ENCODE results near the gene SLC26A2.

DNA sequence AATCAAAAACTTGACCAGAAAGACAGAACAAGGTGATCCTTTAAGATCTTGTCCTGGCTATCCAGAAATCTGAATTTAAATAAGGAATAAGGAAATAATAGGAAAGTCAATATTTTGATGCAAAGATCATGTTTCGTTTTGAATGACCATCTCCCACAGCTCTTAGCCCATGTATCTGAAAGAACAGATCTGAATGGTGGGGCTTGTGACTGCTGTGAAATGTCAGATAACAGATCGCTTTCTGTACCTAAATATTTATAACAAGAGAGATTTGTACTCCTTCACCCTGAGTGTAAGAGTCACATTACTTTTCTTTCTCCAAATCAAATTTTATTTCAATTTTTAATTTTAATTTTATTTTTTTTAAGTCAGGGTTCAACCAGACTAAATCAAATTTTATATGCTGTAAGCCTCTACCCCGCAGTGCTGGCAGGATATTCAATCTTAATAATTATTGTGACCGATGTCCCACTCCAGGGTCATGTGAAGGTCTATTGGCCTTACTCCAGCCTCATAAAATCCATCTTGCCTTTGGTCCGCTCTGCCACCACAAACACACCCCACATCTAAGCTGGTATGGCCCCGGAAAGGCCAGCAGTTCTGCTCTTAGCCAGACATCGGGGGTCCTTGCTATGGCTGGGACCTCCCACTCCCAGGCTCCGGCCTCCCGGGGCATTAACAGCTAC lies 7.0 kb upstream of the SLC26A2 start:
- TF ChIP-seq POLR2A (IDR thresholded peaks at IDR 0.05) (no peak), POLR2AphosphoS5 (IDR thresholded peaks at IDR 0.05) (no peak)
- TF ChIP-seq, protein P1, sequence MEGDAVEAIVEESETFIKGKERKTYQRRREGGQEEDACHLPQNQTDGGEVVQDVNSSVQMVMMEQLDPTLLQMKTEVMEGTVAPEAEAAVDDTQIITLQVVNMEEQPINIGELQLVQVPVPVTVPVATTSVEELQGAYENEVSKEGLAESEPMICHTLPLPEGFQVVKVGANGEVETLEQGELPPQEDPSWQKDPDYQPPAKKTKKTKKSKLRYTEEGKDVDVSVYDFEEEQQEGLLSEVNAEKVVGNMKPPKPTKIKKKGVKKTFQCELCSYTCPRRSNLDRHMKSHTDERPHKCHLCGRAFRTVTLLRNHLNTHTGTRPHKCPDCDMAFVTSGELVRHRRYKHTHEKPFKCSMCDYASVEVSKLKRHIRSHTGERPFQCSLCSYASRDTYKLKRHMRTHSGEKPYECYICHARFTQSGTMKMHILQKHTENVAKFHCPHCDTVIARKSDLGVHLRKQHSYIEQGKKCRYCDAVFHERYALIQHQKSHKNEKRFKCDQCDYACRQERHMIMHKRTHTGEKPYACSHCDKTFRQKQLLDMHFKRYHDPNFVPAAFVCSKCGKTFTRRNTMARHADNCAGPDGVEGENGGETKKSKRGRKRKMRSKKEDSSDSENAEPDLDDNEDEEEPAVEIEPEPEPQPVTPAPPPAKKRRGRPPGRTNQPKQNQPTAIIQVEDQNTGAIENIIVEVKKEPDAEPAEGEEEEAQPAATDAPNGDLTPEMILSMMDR (IDR thresholded peaks at IDR 0.05), result no peak

Data from sigmoid colon (tissue), 4 donors.